ENCODE results near the gene C22orf31. TPM values are rescaled to one million over a fixed set of nuclear protein-coding genes. Genes with fewer than 3 reads are reported as not detected.

C22orf31 gene
- total RNA-seq, 5 donors from 2014 or later (not counting 1 experiment from before 2014, with no cell fraction given), result not detected

DNA sequence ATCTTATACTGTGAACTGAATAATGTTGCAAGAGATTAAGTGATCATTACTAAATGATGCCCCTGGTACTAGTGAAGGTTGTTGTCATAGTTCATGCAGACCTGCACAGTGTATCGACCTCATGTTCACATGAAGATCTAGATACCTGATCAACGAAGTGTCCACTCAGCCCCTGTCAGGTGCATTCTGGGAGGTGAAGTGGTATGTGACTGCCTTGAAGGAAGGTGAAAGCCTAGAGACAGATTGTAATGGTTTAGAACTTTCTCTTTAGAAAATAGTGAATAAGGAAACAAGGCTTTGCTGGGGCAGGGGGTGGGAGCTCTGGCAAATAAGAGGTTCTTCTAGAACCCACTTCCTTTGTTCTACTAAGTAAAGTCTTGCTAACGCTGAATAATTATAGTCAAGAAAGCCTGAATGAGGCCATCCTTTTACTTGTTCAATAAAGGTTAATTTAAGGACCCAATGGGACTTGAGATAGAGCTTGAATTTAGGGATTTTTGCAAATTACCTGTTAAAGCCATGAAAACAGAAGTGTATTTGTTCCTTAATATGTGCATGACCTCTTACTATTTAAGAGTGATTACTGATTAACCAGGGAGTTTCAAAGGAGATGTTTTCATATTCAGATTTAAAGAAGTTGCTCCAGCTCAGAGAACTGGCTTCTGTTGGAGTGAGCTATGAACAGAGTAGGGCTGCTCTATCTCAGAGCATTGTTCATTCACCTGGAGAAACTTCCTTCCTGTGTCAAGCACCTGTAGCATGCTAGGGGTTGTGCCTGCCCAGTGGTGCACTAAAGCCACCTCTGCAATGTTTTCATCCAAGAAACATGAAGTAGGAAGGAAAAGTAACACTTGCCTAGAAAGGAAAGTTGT lies 45.3 kb downstream of the C22orf31 start:
- peak overlapping the region in 1 of 3 donors; percentile 60 for H3K4me3 Mint-ChIP-seq
- peak in 1 of 4 experiments; percentile 52 for ATAC-seq (replicated peaks in 1 of 4)
- no CpG with 5 or more reads among the region's 3 CpGs for WGBS (ENCODE audit: insufficient coverage)
- peaks cover 0 to 14% of the 10 kb centered on the region in 2 donors for H3K27me3 Mint-ChIP-seq
- H3K27ac ChIP-seq (ENCODE audit: low read length), result no peak overlapping the region
- ChIA-PET CTCF (interaction anchor here in 1 of 2 donors (1.3 kb wide), 1 partner anchor 12 kb away, joined by 3 read pairs; no protein-coding TSS in a partner anchor), POLR2A (interaction anchor here in 1 of 2 donors (0.5 to 0.6 kb wide), 2 partner anchors 178 to 234 kb away, joined by 3 to 5 read pairs; no protein-coding TSS in a partner anchor)
- no peak for DNase-seq
- peaks cover 0 to 7% (median 5%) of the 10 kb centered on the region in 3 donors for H3K9me3 Mint-ChIP-seq
- peaks cover 6 to 29% (median 18%) of the 10 kb centered on the region in 3 donors for H3K4me1 Mint-ChIP-seq
- H3K27ac Mint-ChIP-seq, result no peak overlapping the region
- no peaks in the 10 kb centered on the region for H3K9me3 ChIP-seq
- peaks cover 0 to 6% of the 10 kb centered on the region in 2 experiments for H3K4me1 ChIP-seq (ENCODE audit: control insufficient read depth in 1 of 2, extremely low read depth in 1 of 2, insufficient read depth in 2 of 2, low read length in 2 of 2)
- peaks cover 4% of the 10 kb centered on the region for H3K36me3 Mint-ChIP-seq
- H3K4me3 ChIP-seq (ENCODE audit: control insufficient read depth in 1 of 2, extremely low read depth in 1 of 2, low read length in 1 of 2), result no peak overlapping the region
- H3K27me3 ChIP-seq (replicated peaks in 1 of 2; ENCODE audit: control insufficient read depth in 2 of 2, extremely low read depth in 1 of 2, insufficient read depth in 2 of 2, low read length in 1 of 2), result peaks cover under 1 to 9% of the 10 kb centered on the region in 2 experiments
- H3K36me3 ChIP-seq (ENCODE audit: control insufficient read depth in 2 of 2, extremely low read depth in 1 of 2, insufficient read depth in 1 of 2, low read length in 1 of 2), result no peaks in the 10 kb centered on the region

DNA sequence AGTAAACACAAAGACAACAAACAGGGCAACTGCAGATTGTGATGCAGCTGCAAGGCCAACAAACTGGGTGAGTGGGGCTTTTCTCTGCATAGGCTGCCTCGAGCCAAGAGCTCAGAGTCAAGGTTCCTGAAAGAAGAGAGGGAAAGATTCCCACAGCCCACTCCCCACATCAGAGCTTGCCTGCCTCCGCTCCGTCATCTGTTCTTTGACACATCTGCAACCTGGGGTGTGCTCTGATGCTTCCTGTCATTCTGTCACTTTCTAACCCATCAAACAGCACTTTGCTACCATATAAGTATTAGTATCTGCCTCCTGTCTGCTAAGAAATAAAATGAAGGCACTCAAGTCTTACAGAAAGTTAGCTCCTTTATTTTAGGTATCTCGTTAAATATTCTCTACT lies 46.9 kb downstream of the C22orf31 start:
- H3K27me3 ChIP-seq (replicated peaks in 1 of 2; ENCODE audit: control insufficient read depth in 2 of 2, extremely low read depth in 1 of 2, insufficient read depth in 2 of 2, low read length in 1 of 2), result peaks cover 2 to 8% of the 10 kb centered on the region in 2 experiments
- peak in 1 of 4 experiments; percentile 28 for ATAC-seq (replicated peaks in 1 of 4)
- no peak overlapping the region for H3K4me3 ChIP-seq (ENCODE audit: control insufficient read depth in 1 of 2, extremely low read depth in 1 of 2, low read length in 1 of 2)
- H3K4me3 Mint-ChIP-seq, result no peak overlapping the region
- no peaks in the 10 kb centered on the region for H3K36me3 ChIP-seq (ENCODE audit: control insufficient read depth in 2 of 2, extremely low read depth in 1 of 2, insufficient read depth in 1 of 2, low read length in 1 of 2)
- no peak overlapping the region for H3K27ac Mint-ChIP-seq
- H3K27ac ChIP-seq (ENCODE audit: low read length), result no peak overlapping the region
- H3K27me3 Mint-ChIP-seq, result peaks cover 2 to 20% of the 10 kb centered on the region in 2 donors
- H3K4me1 Mint-ChIP-seq, result peaks cover 6 to 29% (median 18%) of the 10 kb centered on the region in 3 donors
- WGBS (ENCODE audit: insufficient coverage), result no CpG with 5 or more reads among the region's 4 CpGs
- peaks cover 4% of the 10 kb centered on the region for H3K36me3 Mint-ChIP-seq
- H3K9me3 Mint-ChIP-seq, result peaks cover 0 to 7% (median 5%) of the 10 kb centered on the region in 3 donors
- ChIA-PET CTCF (no interaction called here), POLR2A (no interaction called here)
- DNase-seq, result no peak
- no peaks in the 10 kb centered on the region for H3K9me3 ChIP-seq
- H3K4me1 ChIP-seq (ENCODE audit: control insufficient read depth in 1 of 2, extremely low read depth in 1 of 2, insufficient read depth in 2 of 2, low read length in 2 of 2), result peaks cover 0 to 6% of the 10 kb centered on the region in 2 experiments

DNA sequence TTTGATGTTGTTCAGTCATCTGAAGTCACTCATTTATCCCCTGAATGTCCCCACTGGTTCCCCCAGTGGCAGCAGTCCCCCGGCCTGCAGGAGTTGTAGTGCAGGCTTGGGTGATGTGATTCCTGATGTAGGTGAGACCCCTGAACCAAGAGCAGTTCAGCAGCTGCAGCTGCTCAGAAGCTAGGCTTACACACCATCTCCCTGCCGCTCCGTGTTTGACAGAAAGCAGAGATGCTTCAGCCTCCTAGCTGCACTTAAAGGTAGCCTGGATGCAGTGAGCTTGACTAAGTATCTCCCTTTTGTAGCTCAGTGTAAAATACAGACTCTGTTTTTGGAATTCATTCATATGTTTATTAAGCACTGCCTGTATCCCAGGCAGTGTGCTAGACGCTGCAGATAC lies 47.3 kb downstream of the C22orf31 start:
- WGBS (ENCODE audit: insufficient coverage), result 100% methylated on average over 3 of the region's 4 CpGs
- H3K36me3 Mint-ChIP-seq, result peaks cover 4% of the 10 kb centered on the region
- H3K9me3 ChIP-seq, result no peaks in the 10 kb centered on the region
- peaks cover 2 to 17% of the 10 kb centered on the region in 2 donors for H3K27me3 Mint-ChIP-seq
- POLR2A ChIA-PET, result no interaction called here
- H3K4me3 ChIP-seq (ENCODE audit: control insufficient read depth in 1 of 2, extremely low read depth in 1 of 2, low read length in 1 of 2), result no peak overlapping the region
- H3K9me3 Mint-ChIP-seq, result peaks cover 0 to 7% (median 5%) of the 10 kb centered on the region in 3 donors
- no peaks in the 10 kb centered on the region for H3K36me3 ChIP-seq (ENCODE audit: control insufficient read depth in 2 of 2, extremely low read depth in 1 of 2, insufficient read depth in 1 of 2, low read length in 1 of 2)
- no peak overlapping the region for H3K27ac Mint-ChIP-seq
- H3K27me3 ChIP-seq (replicated peaks in 1 of 2; ENCODE audit: control insufficient read depth in 2 of 2, extremely low read depth in 1 of 2, insufficient read depth in 2 of 2, low read length in 1 of 2), result peaks cover 2 to 8% of the 10 kb centered on the region in 2 experiments
- H3K4me3 Mint-ChIP-seq, result no peak overlapping the region
- DNase-seq (no peak), ATAC-seq (replicated peaks in 1 of 4) (no peak)
- peaks cover 6 to 29% (median 18%) of the 10 kb centered on the region in 3 donors for H3K4me1 Mint-ChIP-seq
- no peak overlapping the region for H3K27ac ChIP-seq (ENCODE audit: low read length)
- CTCF ChIA-PET, result no interaction called here
- H3K4me1 ChIP-seq (ENCODE audit: control insufficient read depth in 1 of 2, extremely low read depth in 1 of 2, insufficient read depth in 2 of 2, low read length in 2 of 2), result peaks cover 0 to 6% of the 10 kb centered on the region in 2 experiments

DNA sequence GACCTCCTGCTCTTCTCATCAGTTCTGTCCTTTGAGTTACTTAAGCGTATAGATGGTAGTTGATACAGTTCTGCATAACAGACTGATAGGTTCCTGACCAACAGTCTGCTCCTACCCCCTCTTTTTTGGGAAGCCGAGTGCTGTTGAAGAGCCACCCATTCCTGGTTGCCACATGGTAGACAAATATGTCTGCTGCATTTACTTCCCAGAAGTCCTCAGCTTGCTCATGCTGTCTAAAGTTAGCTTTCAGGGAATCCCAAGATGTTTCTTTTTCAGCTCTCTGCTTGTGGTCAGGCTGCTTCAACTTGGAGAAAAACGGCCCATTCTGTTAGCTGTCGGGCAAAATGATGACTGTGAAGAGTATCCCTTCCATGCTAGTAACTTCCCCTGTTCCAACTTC lies 48.7 kb downstream of the C22orf31 start:
- Mint-ChIP-seq H3K36me3 (peaks cover 2% of the 10 kb centered on the region), H3K27ac (no peak overlapping the region), H3K9me3 (no peaks in the 10 kb centered on the region), H3K4me1 (peaks cover 6 to 29% (median 18%) of the 10 kb centered on the region in 3 donors), H3K4me3 (no peak overlapping the region), H3K27me3 (peaks cover 2 to 9% of the 10 kb centered on the region in 2 donors)
- DNase-seq (no peak), ATAC-seq (replicated peaks in 1 of 4) (no peak)
- 83% methylated on average over 2 of the region's 4 CpGs for WGBS (ENCODE audit: insufficient coverage)
- Histone ChIP-seq H3K9me3 (no peaks in the 10 kb centered on the region), H3K4me3 (ENCODE audit: control insufficient read depth in 1 of 2, extremely low read depth in 1 of 2, low read length in 1 of 2) (no peak overlapping the region), H3K27ac (ENCODE audit: low read length) (no peak overlapping the region), H3K36me3 (ENCODE audit: control insufficient read depth in 2 of 2, extremely low read depth in 1 of 2, insufficient read depth in 1 of 2, low read length in 1 of 2) (no peaks in the 10 kb centered on the region), H3K4me1 (ENCODE audit: control insufficient read depth in 1 of 2, extremely low read depth in 1 of 2, insufficient read depth in 2 of 2, low read length in 2 of 2) (peaks cover 0 to 6% of the 10 kb centered on the region in 2 experiments), H3K27me3 (replicated peaks in 1 of 2; ENCODE audit: control insufficient read depth in 2 of 2, extremely low read depth in 1 of 2, insufficient read depth in 2 of 2, low read length in 1 of 2) (peaks cover 2 to 9% of the 10 kb centered on the region in 2 experiments)
- ChIA-PET CTCF (no interaction called here), POLR2A (no interaction called here)

DNA sequence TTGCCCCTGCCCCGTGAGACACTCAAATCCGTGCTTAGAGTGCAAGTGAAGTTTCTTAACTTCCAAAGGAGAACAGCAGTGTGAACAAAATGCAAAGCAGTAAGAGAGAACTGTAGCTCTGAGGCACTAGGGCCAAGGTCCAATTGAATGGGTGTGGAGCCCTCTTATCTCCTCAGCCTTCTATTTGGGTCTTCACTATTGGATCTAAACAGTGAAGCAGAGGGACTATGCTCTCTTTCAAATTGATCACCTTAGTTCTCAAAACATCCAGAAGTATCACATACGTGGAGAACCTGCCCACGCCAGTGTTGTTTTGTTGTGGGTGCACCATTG lies 49.6 kb downstream of the C22orf31 start:
- no peak for DNase-seq

DNA sequence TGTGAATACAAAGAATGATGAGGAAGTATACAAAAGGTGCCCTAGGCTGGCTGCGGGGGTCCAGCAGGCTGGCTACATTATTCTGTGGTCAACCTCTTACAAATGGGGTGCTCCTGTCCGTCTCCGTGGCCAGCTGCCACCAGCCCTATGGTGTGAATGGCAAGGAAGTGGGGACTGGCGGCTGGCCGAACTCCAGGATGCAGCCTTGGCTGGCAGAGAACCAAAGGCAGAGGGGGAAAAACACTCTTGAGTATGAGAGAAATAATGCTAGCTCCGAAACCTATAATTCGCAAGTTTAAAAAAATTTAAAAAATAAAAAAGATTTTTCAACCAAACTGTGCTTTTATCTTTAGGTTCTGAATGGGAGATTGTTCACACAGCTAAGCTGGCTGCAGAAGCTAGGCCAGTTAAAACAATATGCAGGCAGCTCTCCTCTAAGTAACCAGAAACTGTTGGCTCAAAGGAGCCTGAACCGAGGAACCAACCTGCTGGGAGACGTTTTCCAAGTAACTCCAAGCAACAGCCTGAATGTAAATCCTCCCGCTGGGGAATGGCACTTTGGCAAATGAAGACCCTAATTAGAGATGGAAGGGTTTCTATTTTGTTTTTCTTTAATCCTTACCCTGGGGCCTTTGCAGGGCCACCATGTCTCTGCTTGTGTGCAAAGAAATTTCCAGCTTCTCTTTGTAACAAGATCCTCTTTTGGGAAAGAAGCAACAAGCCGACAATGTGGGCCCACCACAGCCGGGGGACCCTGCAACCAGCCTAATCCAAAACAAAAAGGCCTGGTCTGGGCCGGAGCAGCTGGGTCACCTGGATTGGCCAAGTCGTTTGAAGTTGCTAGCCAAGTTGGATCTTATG lies 50.2 kb downstream of the C22orf31 start:
- Mint-ChIP-seq H3K27ac (no peak overlapping the region), H3K4me1 (peaks cover 6 to 19% (median 11%) of the 10 kb centered on the region in 3 donors), H3K36me3 (no peaks in the 10 kb centered on the region), H3K9me3 (no peaks in the 10 kb centered on the region), H3K27me3 (peaks cover 2 to 14% of the 10 kb centered on the region in 2 donors), H3K4me3 (no peak overlapping the region)
- DNase-seq (no peak), ATAC-seq (replicated peaks in 1 of 4) (no peak)
- Histone ChIP-seq H3K27ac (ENCODE audit: low read length) (no peak overlapping the region), H3K9me3 (no peaks in the 10 kb centered on the region), H3K36me3 (ENCODE audit: control insufficient read depth in 2 of 2, extremely low read depth in 1 of 2, insufficient read depth in 1 of 2, low read length in 1 of 2) (no peaks in the 10 kb centered on the region), H3K27me3 (replicated peaks in 1 of 2; ENCODE audit: control insufficient read depth in 2 of 2, extremely low read depth in 1 of 2, insufficient read depth in 2 of 2, low read length in 1 of 2) (peaks cover 4 to 11% of the 10 kb centered on the region in 2 experiments), H3K4me3 (ENCODE audit: control insufficient read depth in 1 of 2, extremely low read depth in 1 of 2, low read length in 1 of 2) (no peak overlapping the region), H3K4me1 (ENCODE audit: control insufficient read depth in 1 of 2, extremely low read depth in 1 of 2, insufficient read depth in 2 of 2, low read length in 2 of 2) (peaks cover 0 to 4% of the 10 kb centered on the region in 2 experiments)
- CTCF ChIA-PET, result no interaction called here
- POLR2A ChIA-PET, result no interaction called here
- 70% methylated on average over 7 of the region's 14 CpGs for WGBS (ENCODE audit: insufficient coverage)

More for the DNA sequence above, 49.6 kb downstream of the C22orf31 start:
- ChIA-PET POLR2A (no interaction called here), CTCF (no interaction called here)
- peaks cover 6 to 25% (median 16%) of the 10 kb centered on the region in 3 donors for H3K4me1 Mint-ChIP-seq
- peaks cover 0 to 6% of the 10 kb centered on the region in 2 experiments for H3K4me1 ChIP-seq (ENCODE audit: control insufficient read depth in 1 of 2, extremely low read depth in 1 of 2, insufficient read depth in 2 of 2, low read length in 2 of 2)
- H3K27ac Mint-ChIP-seq, result no peak overlapping the region
- WGBS (ENCODE audit: insufficient coverage), result 65% methylated on average over 2 of the region's 4 CpGs
- no peak for ATAC-seq (replicated peaks in 1 of 4)
- peaks cover 2 to 9% of the 10 kb centered on the region in 2 donors for H3K27me3 Mint-ChIP-seq
- H3K36me3 Mint-ChIP-seq, result no peaks in the 10 kb centered on the region
- no peak overlapping the region for H3K4me3 Mint-ChIP-seq
- no peak overlapping the region for H3K27ac ChIP-seq (ENCODE audit: low read length)
- H3K36me3 ChIP-seq (ENCODE audit: control insufficient read depth in 2 of 2, extremely low read depth in 1 of 2, insufficient read depth in 1 of 2, low read length in 1 of 2), result no peaks in the 10 kb centered on the region
- H3K9me3 Mint-ChIP-seq, result no peaks in the 10 kb centered on the region
- no peaks in the 10 kb centered on the region for H3K9me3 ChIP-seq
- H3K4me3 ChIP-seq (ENCODE audit: control insufficient read depth in 1 of 2, extremely low read depth in 1 of 2, low read length in 1 of 2), result no peak overlapping the region
- peaks cover 2 to 11% of the 10 kb centered on the region in 2 experiments for H3K27me3 ChIP-seq (replicated peaks in 1 of 2; ENCODE audit: control insufficient read depth in 2 of 2, extremely low read depth in 1 of 2, insufficient read depth in 2 of 2, low read length in 1 of 2)
